ENCODE measurements around the gene ALK.

DNA sequence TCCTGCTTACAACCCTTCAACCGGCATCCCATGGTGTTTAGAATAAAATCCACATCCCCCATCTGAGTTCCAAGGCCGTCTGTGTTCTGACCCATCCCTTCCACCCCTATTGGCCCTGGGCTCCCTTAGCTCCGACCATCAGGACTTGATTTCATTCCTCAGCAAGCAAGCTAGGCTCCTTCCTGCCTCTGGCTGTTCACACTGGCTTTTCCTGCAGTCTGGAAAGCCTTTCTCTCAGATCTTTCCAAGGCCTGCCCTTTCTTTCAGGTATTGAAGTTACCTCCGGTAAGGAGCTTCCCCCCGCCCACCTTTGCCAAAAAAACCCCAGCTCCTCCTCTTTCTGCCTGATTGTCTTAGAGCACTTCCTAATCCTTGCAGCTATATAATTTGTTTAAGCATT lies 719.4 kb downstream of the ALK start:
- TF ChIP-seq, protein P1, sequence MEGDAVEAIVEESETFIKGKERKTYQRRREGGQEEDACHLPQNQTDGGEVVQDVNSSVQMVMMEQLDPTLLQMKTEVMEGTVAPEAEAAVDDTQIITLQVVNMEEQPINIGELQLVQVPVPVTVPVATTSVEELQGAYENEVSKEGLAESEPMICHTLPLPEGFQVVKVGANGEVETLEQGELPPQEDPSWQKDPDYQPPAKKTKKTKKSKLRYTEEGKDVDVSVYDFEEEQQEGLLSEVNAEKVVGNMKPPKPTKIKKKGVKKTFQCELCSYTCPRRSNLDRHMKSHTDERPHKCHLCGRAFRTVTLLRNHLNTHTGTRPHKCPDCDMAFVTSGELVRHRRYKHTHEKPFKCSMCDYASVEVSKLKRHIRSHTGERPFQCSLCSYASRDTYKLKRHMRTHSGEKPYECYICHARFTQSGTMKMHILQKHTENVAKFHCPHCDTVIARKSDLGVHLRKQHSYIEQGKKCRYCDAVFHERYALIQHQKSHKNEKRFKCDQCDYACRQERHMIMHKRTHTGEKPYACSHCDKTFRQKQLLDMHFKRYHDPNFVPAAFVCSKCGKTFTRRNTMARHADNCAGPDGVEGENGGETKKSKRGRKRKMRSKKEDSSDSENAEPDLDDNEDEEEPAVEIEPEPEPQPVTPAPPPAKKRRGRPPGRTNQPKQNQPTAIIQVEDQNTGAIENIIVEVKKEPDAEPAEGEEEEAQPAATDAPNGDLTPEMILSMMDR (IDR thresholded peaks at IDR 0.05), result no peak
- no peak for TF ChIP-seq POLR2A (IDR thresholded peaks at IDR 0.05; ENCODE audit: low read depth)
- no peak for TF ChIP-seq POLR2AphosphoS5 (IDR thresholded peaks at IDR 0.05)
- TF ChIP-seq EP300 (IDR thresholded peaks at IDR 0.05), result no peak

All from esophagus muscularis mucosa (tissue), 4 donors.